Measurements from ENCODE around the gene GHRL. TPM values are rescaled to one million over a fixed set of nuclear protein-coding genes. Genes with fewer than 3 reads are reported as not detected.

Gene GHRL
- polyA plus RNA-seq, 2 of the 4 experiments (the other 2 are of a cell fraction), result not detected

- TF ChIP-seq HOXB13 (CRISPR knock-in tag; IDR thresholded peaks at IDR 0.05; ENCODE audit: low read depth) (no peak), JUN (IDR thresholded peaks at IDR 0.05) (no peak), SREBF2 (IDR thresholded peaks at IDR 0.05) (no peak), CTCF (IDR thresholded peaks at IDR 0.05) (no peak), FOSB (CRISPR knock-in tag; IDR thresholded peaks at IDR 0.05) (no peak)
Observed at GRCh38 chr3:10259036-10259435, 33.7 kb downstream of the GHRL start (continued).

- Histone ChIP-seq H3K4me2 (no peak overlapping the region), H3K27ac (no peak overlapping the region), H3K4me1 (peaks cover 2% of the 10 kb centered on the region; the same call in 1 of the 3 replicates), H3K9me3 (no peaks in the 10 kb centered on the region), H3K4me3 (no peak overlapping the region)
- 93% methylated on average over 7 of the region's 7 CpGs for WGBS (ENCODE audit: missing lambda C conversion rate)
- DNase-seq (ENCODE audit: low read depth in 1 of 2, low spot score in 1 of 2) (no peak), ATAC-seq (no peak), FAIRE-seq (no peak)
- ChIA-PET CTCF (interaction anchor here (1.0 kb wide), 1 partner anchor 8 kb away, joined by 3 read pairs; no protein-coding TSS in a partner anchor), POLR2A (no interaction called here)
- TF ChIP-seq EP300 (IDR thresholded peaks at IDR 0.05) (no peak), HOXB5 (CRISPR knock-in tag; IDR thresholded peaks at IDR 0.05) (no peak)
Observed at GRCh38 chr3:10255835-10256234, 36.9 kb downstream of the GHRL start.

- no peak for DNase-seq (ENCODE audit: low read depth in 1 of 2, low spot score in 1 of 2)
- ChIA-PET POLR2A (interaction anchor here (0.5 kb wide), 1 partner anchor 88 kb away, joined by 4 read pairs; no protein-coding TSS in a partner anchor), CTCF (interaction anchor here (0.7 to 1.8 kb wide), 3 partner anchors 9 to 1123 kb away, joined by 3 to 5 read pairs (median 5); no protein-coding TSS in a partner anchor)
- Histone ChIP-seq H3K4me3 (no peak overlapping the region), H3K9me3 (no peaks in the 10 kb centered on the region), H3K27ac (no peak overlapping the region), H3K4me1 (peaks cover 16% of the 10 kb centered on the region), H3K4me2 (no peak overlapping the region)
- WGBS (ENCODE audit: missing lambda C conversion rate), result 86% methylated on average over 3 of the region's 3 CpGs
- no peak for FAIRE-seq
- TF ChIP-seq USF2 (IDR thresholded peaks at IDR 0.05) (no peak), BCL3 (IDR thresholded peaks at IDR 0.05) (no peak), CTCF (IDR thresholded peaks at IDR 0.05) (no peak), MYC (IDR thresholded peaks at IDR 0.05; ENCODE audit: borderline replicate concordance, low read length) (no peak), EHMT2 (IDR thresholded peaks at IDR 0.05; ENCODE audit: low read depth) (no peak), FOSB (CRISPR knock-in tag; IDR thresholded peaks at IDR 0.05) (no peak), ZSCAN20 (CRISPR knock-in tag; IDR thresholded peaks at IDR 0.05) (no peak), HOXA7 (CRISPR knock-in tag; IDR thresholded peaks at IDR 0.05) (no peak), PHF8 (IDR thresholded peaks at IDR 0.05; ENCODE audit: borderline replicate concordance, low read depth) (no peak), JUNB (IDR thresholded peaks at IDR 0.05) (no peak), HEYL (CRISPR knock-in tag; IDR thresholded peaks at IDR 0.05) (no peak), HMGXB4 (CRISPR knock-in tag; IDR thresholded peaks at IDR 0.05; ENCODE audit: borderline replicate concordance) (no peak), TFCP2L1 (CRISPR knock-in tag; IDR thresholded peaks at IDR 0.05) (no peak), POLR2A (IDR thresholded peaks at IDR 0.05; ENCODE audit: low read length) (no peak)
- ATAC-seq, result no peak
Observed at GRCh38 chr3:10253731-10254130, 39.0 kb downstream of the GHRL start.
